Left lobe of liver (tissue), 2 donors: ENCODE results near the gene ZFPM1. TPM values are rescaled to one million over a fixed set of nuclear protein-coding genes. Genes with fewer than 3 reads are reported as not detected.
"Not testable (repeated sequence)": the region's sequence is repeated elsewhere in the genome, so short reads cannot be mapped to it uniquely, and the experiment has no call there.

Source experiments
- ATAC-seq: fragments of 200-7000 bp; cut with Tn5 transposase; one replicate; pipeline ENCODE4 v1.9.1; 2020; ENCODE audit warnings: mild to moderate bottlenecking, moderate library complexity
- DNase-seq: peaks from one replicate; pipeline ENCODE4 v3.0.0-alpha.2; 2020; ENCODE audit warnings: low spot score
- total RNA-seq: library from RNA; stranded (reverse); gene quantifications from one replicate; pipeline ENCODE4 v1.2.1, GENCODE V29; 2021
- donor health status: DM: no; HTN: no; CAD: no; lungs with moderate emphysema.
- donor health status: DM: no; HTN: yes; CAD: no.

ZFPM1 gene
- total RNA-seq, 1 donor from 2014 or later, result 14.6 TPM

GRCh38 chr16:88478889-88479792 lies 26.1 kb downstream of the ZFPM1 start:
- DNase-seq, result no peak
- ATAC-seq, result peak; percentile 10

GRCh38 chr16:88479793-88480760 lies 27.0 kb downstream of the ZFPM1 start:
- DNase-seq (no peak), ATAC-seq (peak; percentile 32)

- DNase-seq (no peak), ATAC-seq (no peak)
Observed at GRCh38 chr16:88480829-88481228, 27.7 kb downstream of the ZFPM1 start.

- DNase-seq, result no peak
- no peak for ATAC-seq
Observed at GRCh38 chr16:88481851-88482250, 28.8 kb downstream of the ZFPM1 start.

- ATAC-seq (peak; percentile 66), DNase-seq (peak; percentile 63)
Observed at GRCh38 chr16:88482630-88483391, 29.7 kb downstream of the ZFPM1 start.

- ATAC-seq, result no peak
- no peak for DNase-seq
Observed at GRCh38 chr16:88483392-88483641, 30.2 kb downstream of the ZFPM1 start.

GRCh38 chr16:88484505-88485365 lies 31.7 kb downstream of the ZFPM1 start:
- ATAC-seq (no peak), DNase-seq (no peak)

GRCh38 chr16:88485366-88485741 lies 32.3 kb downstream of the ZFPM1 start:
- not testable (repeated sequence) for DNase-seq, ATAC-seq

GRCh38 chr16:88486398-88487123 lies 33.5 kb downstream of the ZFPM1 start:
- ATAC-seq, result no peak
- DNase-seq, result no peak

GRCh38 chr16:88487124-88487432 lies 34.0 kb downstream of the ZFPM1 start:
- no peak for ATAC-seq
- no peak for DNase-seq

GRCh38 chr16:88487920-88488851 lies 35.1 kb downstream of the ZFPM1 start:
- ATAC-seq, result peak; percentile 73
- peak; percentile 97 for DNase-seq

- ATAC-seq, result peak; percentile 11
- DNase-seq, result peak; percentile 72
Observed at GRCh38 chr16:88489163-88489741, 36.2 kb downstream of the ZFPM1 start.

- no peak for DNase-seq
- ATAC-seq, result no peak
Observed at GRCh38 chr16:88491001-88491559, 38.0 kb downstream of the ZFPM1 start.

- ATAC-seq (peak; percentile 52), DNase-seq (peak; percentile 90)
Observed at GRCh38 chr16:88491560-88492310, 38.7 kb downstream of the ZFPM1 start.

- no peak for ATAC-seq
- no peak for DNase-seq
Observed at GRCh38 chr16:88493879-88494278, 40.8 kb downstream of the ZFPM1 start.

- ATAC-seq, result no peak
Observed at GRCh38 chr16:88494335-88495154, 41.5 kb downstream of the ZFPM1 start.

More at GRCh38 chr16:88494335-88495154, 41.5 kb downstream of the ZFPM1 start:
- no peak for DNase-seq
